ENCODE results near the gene FUT4. TPM values are rescaled to one million over a fixed set of nuclear protein-coding genes. Genes with fewer than 3 reads are reported as not detected.
"Not testable (repeated sequence)": the region's sequence is repeated elsewhere in the genome, so short reads cannot be mapped to it uniquely, and the experiment has no call there.

The FUT4 gene
- total RNA-seq, 2 donors from 2014 or later, result 28.0 to 28.5 TPM

GRCh38 chr11:94550513-94550912 is 6.8 kb downstream of the FUT4 start:
- Histone ChIP-seq H3K4me1 (no peaks in the 10 kb centered on the region), H3K9ac (ENCODE audit: low read depth in 2 of 2, low read length in 2 of 2) (no peak overlapping the region), H3K27me3 (no peaks in the 10 kb centered on the region), H3K36me3 (no peaks in the 10 kb centered on the region), H3K9me3 (no peaks in the 10 kb centered on the region), H3K27ac (no peak overlapping the region), H3K4me3 (no peak overlapping the region)
- intact Hi-C loops (cut with DNase I), result no loop called here
- TF ChIP-seq CTCF (IDR thresholded peaks at IDR 0.05), result no peak
- DNase-seq, result no peak

GRCh38 chr11:94553938-94554337 is 10.2 kb downstream of the FUT4 start:
- no peaks in the 10 kb centered on the region for H3K9me3 ChIP-seq
- DNase-seq, result no peak
- intact Hi-C loops (cut with DNase I), result no loop called here
- no peak overlapping the region for H3K4me3 ChIP-seq
- H3K27me3 ChIP-seq, result no peaks in the 10 kb centered on the region
- H3K27ac ChIP-seq, result no peak overlapping the region
- TF ChIP-seq CTCF (IDR thresholded peaks at IDR 0.05), result no peak
- no peak overlapping the region for H3K9ac ChIP-seq (ENCODE audit: low read depth in 2 of 2, low read length in 2 of 2)
- no peaks in the 10 kb centered on the region for H3K36me3 ChIP-seq
- no peaks in the 10 kb centered on the region for H3K4me1 ChIP-seq

GRCh38 chr11:94555752-94556329 is 12.1 kb downstream of the FUT4 start:
- H3K9ac ChIP-seq (ENCODE audit: low read depth in 2 of 2, low read length in 2 of 2); H3K27ac ChIP-seq; H3K9me3 ChIP-seq; H3K4me3 ChIP-seq; H3K36me3 ChIP-seq; H3K27me3 ChIP-seq; intact Hi-C loops (cut with DNase I); H3K4me1 ChIP-seq; DNase-seq: not testable (repeated sequence)

GRCh38 chr11:94557421-94557820 is 13.7 kb downstream of the FUT4 start:
- TF ChIP-seq CTCF (IDR thresholded peaks at IDR 0.05), result no peak
- intact Hi-C loops (cut with DNase I), result no loop called here
- Histone ChIP-seq H3K9ac (ENCODE audit: low read depth in 2 of 2, low read length in 2 of 2) (no peak overlapping the region), H3K27me3 (no peaks in the 10 kb centered on the region), H3K27ac (no peak overlapping the region), H3K9me3 (no peaks in the 10 kb centered on the region), H3K36me3 (no peaks in the 10 kb centered on the region), H3K4me3 (no peak overlapping the region), H3K4me1 (no peaks in the 10 kb centered on the region)
- DNase-seq, result no peak

GRCh38 chr11:94557992-94558391 is 14.3 kb downstream of the FUT4 start:
- Histone ChIP-seq H3K4me1 (no peaks in the 10 kb centered on the region), H3K9me3 (no peaks in the 10 kb centered on the region), H3K27me3 (no peaks in the 10 kb centered on the region), H3K4me3 (no peak overlapping the region), H3K9ac (ENCODE audit: low read depth in 2 of 2, low read length in 2 of 2) (no peak overlapping the region), H3K27ac (no peak overlapping the region), H3K36me3 (no peaks in the 10 kb centered on the region)
- no peak for DNase-seq
- intact Hi-C loops (cut with DNase I), result no loop called here
- no peak for TF ChIP-seq CTCF (IDR thresholded peaks at IDR 0.05)

GRCh38 chr11:94558468-94558867 is 14.7 kb downstream of the FUT4 start:
- TF ChIP-seq CTCF (IDR thresholded peaks at IDR 0.05), result no peak
- no peaks in the 10 kb centered on the region for H3K36me3 ChIP-seq
- no peak overlapping the region for H3K4me3 ChIP-seq
- no peaks in the 10 kb centered on the region for H3K27me3 ChIP-seq
- DNase-seq, result no peak
- no peak overlapping the region for H3K9ac ChIP-seq (ENCODE audit: low read depth in 2 of 2, low read length in 2 of 2)
- no peaks in the 10 kb centered on the region for H3K4me1 ChIP-seq
- no peak overlapping the region for H3K27ac ChIP-seq
- intact Hi-C loops (cut with DNase I), result no loop called here
- H3K9me3 ChIP-seq, result no peaks in the 10 kb centered on the region

All from colonic mucosa (tissue), 4 donors.